PC-9 (cell line): ENCODE data around the gene SIRPA. TPM values are rescaled to one million over a fixed set of nuclear protein-coding genes. Genes with fewer than 3 reads are reported as not detected.

ENCODE experiments used
- BruUV-seq: library from RNA; stranded (reverse); fragments of 400-500 nt; replicated peaks from 2 replicates; lab custom pipeline; 2021; lab: Mats Ljungman, UMichigan
- CTCF ChIA-PET: fragments of 300-600 bp; sonication (Branson Sonifier 250); formaldehyde crosslinking; loops from one replicate; lab custom pipeline; 2022; ENCODE audit warnings: antibody characterized with exemption; lab: Charles Lee
- POLR2A ChIA-PET: fragments of 300-600 bp; sonication (Branson Sonifier 250); formaldehyde crosslinking; loops from one replicate; lab custom pipeline; 2022; ENCODE audit warnings: antibody characterized with exemption; ENCODE audit not compliant: unreplicated experiment; lab: Charles Lee
- DNase-seq, 2 experiments: peaks; one replicate each; pipeline versions ENCODE4 v3.0.0 to v3.0.0-alpha.2; 2015 to 2022; ENCODE audit warnings: mixed read lengths in 1 of 2
- H2AFZ ChIP-seq: fragments of 200-600 bp; sonication (generic); 2 replicates; pipeline ENCODE4 v1.8.1; 2017; ENCODE audit warnings: antibody characterized with exemption
- H3F3A ChIP-seq: fragments of 200-600 bp; sonication (generic); 2 replicates; pipeline ENCODE4 v1.8.1; 2017; ENCODE audit warnings: antibody characterized with exemption, mild to moderate bottlenecking, low read depth; ENCODE audit not compliant: insufficient read depth
- H3K27ac ChIP-seq: fragments of 200-600 bp; sonication (generic); 2 replicates; pipeline ENCODE4 v1.6.1; 2016; ENCODE audit warnings: mixed run types
- H3K27me3 ChIP-seq: fragments of 200-600 bp; sonication (generic); 2 replicates; pipeline ENCODE4 v1.6.1; 2016; ENCODE audit warnings: low read depth, mixed run types; ENCODE audit not compliant: insufficient read depth
- H3K36me3 ChIP-seq: fragments of 200-600 bp; sonication (generic); 2 replicates; pipeline ENCODE4 v1.6.1; 2016; ENCODE audit warnings: low read depth, mixed run types
- H3K4me1 ChIP-seq: fragments of 200-600 bp; sonication (generic); replicated peaks from 2 replicates; pipeline ENCODE4 v1.6.1; 2016; ENCODE audit warnings: mixed run types; ENCODE audit not compliant: insufficient read depth
- H3K4me2 ChIP-seq: fragments of 200-600 bp; sonication (generic); 2 replicates; pipeline ENCODE4 v1.6.1; 2017; ENCODE audit warnings: mixed run types
- H3K4me3 ChIP-seq: fragments of 200-600 bp; sonication (generic); 2 replicates; pipeline ENCODE4 v1.6.1; 2016; ENCODE audit warnings: mixed run types
- H3K79me2 ChIP-seq: fragments of 200-600 bp; sonication (generic); 2 replicates; pipeline ENCODE4 v1.6.1; 2017; ENCODE audit warnings: low read depth, mixed run types
- H3K9me2 ChIP-seq: fragments of 200-600 bp; sonication (generic); 2 replicates; pipeline ENCODE4 v1.8.1; 2017; ENCODE audit warnings: mild to moderate bottlenecking; ENCODE audit not compliant: insufficient read depth
- H3K9me3 ChIP-seq: fragments of 200-600 bp; sonication (generic); 2 replicates; pipeline ENCODE4 v1.8.1; 2016; ENCODE audit warnings: low read depth; ENCODE audit not compliant: insufficient read depth
- H4K20me1 ChIP-seq: fragments of 200-600 bp; sonication (generic); 2 replicates; pipeline ENCODE4 v1.8.1; 2017; ENCODE audit not compliant: insufficient read depth
- CTCF ChIP-seq: fragments of 200-600 bp; sonication (generic); conservative IDR thresholded peaks from 2 replicates; pipeline ENCODE4 v1.6.1; 2017; ENCODE audit warnings: mixed run types, antibody characterized with exemption, mild to moderate bottlenecking, moderate library complexity
- EZH2 ChIP-seq: fragments of 200-600 bp; sonication (generic); IDR thresholded peaks from 2 replicates; pipeline ENCODE4 v1.8.0; 2017; ENCODE audit warnings: antibody characterized with exemption, low read depth
- intact Hi-C: fragments of 100-400 bp; cut with micrococcal nuclease; formaldehyde crosslinking; loops from one replicate; pipeline ENCODE4 v1.10.0; 2022; ENCODE audit not compliant: unreplicated experiment
- total RNA-seq: library from RNA; stranded (reverse); gene quantifications from 2 replicates; pipeline ENCODE4 v1.2.3, GENCODE V29; 2021

SIRPA gene
- total RNA-seq, 1 experiment from 2014 or later, result 18.4 TPM

GRCh38 chr20:1885940-1886693 lies 9.1 kb upstream of the SIRPA start:
- TF ChIP-seq EZH2, result no peak
- no peak for TF ChIP-seq CTCF
- H3K79me2 ChIP-seq, result no peaks in the 10 kb centered on the region
- H3K36me3 ChIP-seq, result no peaks in the 10 kb centered on the region
- ChIA-PET CTCF (no interaction called here), POLR2A (interaction anchor here (0.7 kb wide), 1 partner anchor 122 kb away, joined by 12 read pairs; no protein-coding TSS in a partner anchor)
- no peaks in the 10 kb centered on the region for H3K27me3 ChIP-seq
- H2AFZ ChIP-seq, result no peak overlapping the region
- H4K20me1 ChIP-seq, result no peaks in the 10 kb centered on the region
- intact Hi-C loops, result no loop called here
- H3K4me3 ChIP-seq, result no peak overlapping the region
- H3K27ac ChIP-seq, result no peak overlapping the region
- H3K9me3 ChIP-seq, result no peaks in the 10 kb centered on the region
- no peak for DNase-seq
- BruUV-seq, result no TSS peak
- no peaks in the 10 kb centered on the region for H3F3A ChIP-seq
- no peaks in the 10 kb centered on the region for H3K9me2 ChIP-seq
- H3K4me2 ChIP-seq, result no peak overlapping the region
- peaks cover 8% of the 10 kb centered on the region for H3K4me1 ChIP-seq

- Histone ChIP-seq H3K4me1 (peaks cover 8% of the 10 kb centered on the region), H3K36me3 (no peaks in the 10 kb centered on the region), H4K20me1 (no peaks in the 10 kb centered on the region), H2AFZ (no peak overlapping the region), H3K79me2 (no peaks in the 10 kb centered on the region), H3K9me2 (no peaks in the 10 kb centered on the region), H3F3A (no peaks in the 10 kb centered on the region), H3K27me3 (no peaks in the 10 kb centered on the region), H3K4me2 (no peak overlapping the region), H3K27ac (no peak overlapping the region), H3K9me3 (no peaks in the 10 kb centered on the region), H3K4me3 (no peak overlapping the region)
- DNase-seq, result no peak
- intact Hi-C loops, result no loop called here
- ChIA-PET POLR2A (interaction anchor here (0.7 kb wide), 1 partner anchor 837 kb away, joined by 6 read pairs; no protein-coding TSS in a partner anchor), CTCF (no interaction called here)
- no TSS peak for BruUV-seq
- TF ChIP-seq EZH2, result no peak
These were observed 7.9 kb upstream of the SIRPA start for GRCh38 chr20:1887321-1887720.

GRCh38 chr20:1887756-1888155 lies 7.5 kb upstream of the SIRPA start:
- no TSS peak for BruUV-seq

More at GRCh38 chr20:1887756-1888155, 7.5 kb upstream of the SIRPA start:
- Histone ChIP-seq H3K9me2 (no peaks in the 10 kb centered on the region), H3K27ac (no peak overlapping the region), H2AFZ (no peak overlapping the region), H3K36me3 (no peaks in the 10 kb centered on the region), H3K9me3 (no peaks in the 10 kb centered on the region), H3F3A (peaks cover under 1% of the 10 kb centered on the region; the same call in 1 of the 2 replicates), H4K20me1 (no peaks in the 10 kb centered on the region), H3K4me3 (no peak overlapping the region), H3K4me2 (no peak overlapping the region), H3K27me3 (no peaks in the 10 kb centered on the region), H3K4me1 (peaks cover 8% of the 10 kb centered on the region), H3K79me2 (no peaks in the 10 kb centered on the region)
- DNase-seq, result no peak
- CTCF ChIA-PET, result no interaction called here
- intact Hi-C loops, result no loop called here
- POLR2A ChIA-PET, result interaction anchor here (0.7 kb wide), 1 partner anchor 836 kb away, joined by 6 read pairs; no protein-coding TSS in a partner anchor
- TF ChIP-seq CTCF (no peak), EZH2 (no peak)
